Measurements from ENCODE around the gene HOXA7. TPM values are rescaled to one million over a fixed set of nuclear protein-coding genes. Genes with fewer than 3 reads are reported as not detected.

The HOXA7 gene
- total and polyA plus RNA-seq, 2 of the 8 experiments (the other 6 are each of a cell fraction or from before 2014, with no cell fraction given): 0.03 TPM; not detected in 1

DNA sequence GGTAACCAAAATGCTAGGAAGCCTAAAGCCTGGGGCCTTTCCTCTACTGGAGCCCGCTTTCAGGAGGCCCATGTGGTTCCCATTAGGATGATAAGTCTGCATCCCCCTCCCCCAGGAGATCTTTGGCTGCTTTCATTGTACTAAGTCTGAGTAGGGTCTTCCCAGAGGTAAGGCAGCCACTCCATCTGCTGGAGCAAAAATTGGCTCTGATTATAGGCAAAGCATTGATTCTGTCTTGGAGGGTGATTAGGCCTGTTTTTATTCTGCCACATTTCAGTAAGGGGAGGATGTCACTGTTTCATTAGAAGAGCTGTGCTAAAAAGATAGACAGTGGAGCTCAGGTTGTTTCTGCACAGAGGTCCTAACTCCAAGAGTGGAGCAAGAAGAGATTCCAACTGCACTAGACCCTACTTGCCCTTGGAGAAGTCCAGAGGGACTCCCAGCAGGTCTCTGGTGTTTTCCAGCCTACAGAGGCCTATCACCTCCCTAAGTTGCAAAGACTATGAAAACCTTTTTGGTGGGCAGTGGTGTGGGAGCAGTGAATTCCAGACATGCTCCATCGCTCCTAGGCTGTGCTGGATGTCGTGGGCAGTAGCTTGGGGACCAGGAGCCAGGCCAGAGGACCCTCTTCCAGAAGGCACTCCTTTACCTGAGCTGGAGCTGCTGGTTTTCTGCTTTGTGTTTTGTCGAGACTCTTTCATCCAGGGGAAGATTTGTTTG lies 46.8 kb downstream of the HOXA7 start (continued):
- TF ChIP-seq CHD7 (IDR thresholded peaks at IDR 0.05; ENCODE audit: insufficient replicate concordance, low read length) (no peak), CTCF (IDR thresholded peaks at IDR 0.05; ENCODE audit: control extremely low read depth in 1 of 3, insufficient read depth in 1 of 3, low read depth in 1 of 3, low read length in 3 of 3) (no peak)

Data from H1 (cell line).